ENCODE measurements around the gene DNPEP.
"Not testable (repeated sequence)": the region's sequence is repeated elsewhere in the genome, so short reads cannot be mapped to it uniquely, and the experiment has no call there.

The DNPEP gene

GRCh38 chr2:219399716-219400478, 12.2 kb upstream of the DNPEP start:
- Mint-ChIP-seq H3K4me1 (peaks cover 3% of the 10 kb centered on the region), H3K27me3 (peaks cover 14% of the 10 kb centered on the region), H3K9me3 (no peaks in the 10 kb centered on the region), H3K4me3 (no peak overlapping the region), H3K27ac (no peak overlapping the region), H3K36me3 (no peaks in the 10 kb centered on the region)
- no peak for DNase-seq (ENCODE audit: low spot score in 2 of 2)
- no peak for ATAC-seq (ENCODE audit: low read depth)

GRCh38 chr2:219398721-219399363, 11.1 kb upstream of the DNPEP start:
- Mint-ChIP-seq H3K27me3 (peaks cover 15% of the 10 kb centered on the region), H3K4me3 (no peak overlapping the region), H3K36me3 (peaks cover 2% of the 10 kb centered on the region), H3K4me1 (peaks cover 3% of the 10 kb centered on the region), H3K27ac (no peak overlapping the region), H3K9me3 (no peaks in the 10 kb centered on the region)
- DNase-seq (ENCODE audit: low spot score in 2 of 2) (no peak), ATAC-seq (ENCODE audit: low read depth) (no peak)

- Mint-ChIP-seq H3K27me3 (peaks cover 12% of the 10 kb centered on the region), H3K4me3 (no peak overlapping the region), H3K9me3 (no peaks in the 10 kb centered on the region), H3K4me1 (no peaks in the 10 kb centered on the region), H3K36me3 (peaks cover 2% of the 10 kb centered on the region), H3K27ac (no peak overlapping the region)
- ATAC-seq (ENCODE audit: low read depth) (no peak), DNase-seq (ENCODE audit: low spot score in 2 of 2) (no peak)
These were observed 9.2 kb upstream of the DNPEP start for GRCh38 chr2:219396863-219397457.

- DNase-seq (ENCODE audit: low spot score in 2 of 2), result no peak
- ATAC-seq (ENCODE audit: low read depth), result no peak
- Mint-ChIP-seq H3K27me3 (peaks cover 12% of the 10 kb centered on the region), H3K36me3 (peaks cover 2% of the 10 kb centered on the region), H3K9me3 (no peaks in the 10 kb centered on the region), H3K4me1 (no peaks in the 10 kb centered on the region), H3K4me3 (no peak overlapping the region), H3K27ac (no peak overlapping the region)
These were observed 7.9 kb upstream of the DNPEP start for GRCh38 chr2:219395609-219396008.

GRCh38 chr2:219395056-219395455, 7.3 kb upstream of the DNPEP start:
- not testable (repeated sequence) for H3K4me3 Mint-ChIP-seq; H3K27ac Mint-ChIP-seq; H3K4me1 Mint-ChIP-seq; H3K36me3 Mint-ChIP-seq; H3K9me3 Mint-ChIP-seq; ATAC-seq (ENCODE audit: low read depth); DNase-seq (ENCODE audit: low spot score in 2 of 2)
- peaks cover 12% of the 10 kb centered on the region for H3K27me3 Mint-ChIP-seq

GRCh38 chr2:219392754-219393153, 5.0 kb upstream of the DNPEP start:
- Mint-ChIP-seq H3K36me3 (peaks cover 2% of the 10 kb centered on the region), H3K9me3 (no peaks in the 10 kb centered on the region), H3K27me3 (peaks cover 12% of the 10 kb centered on the region), H3K4me1 (peaks cover 5% of the 10 kb centered on the region), H3K4me3 (no peak overlapping the region), H3K27ac (no peak overlapping the region)
- DNase-seq (ENCODE audit: low spot score in 2 of 2) (no peak), ATAC-seq (ENCODE audit: low read depth) (no peak)

GRCh38 chr2:219388907-219389156, 1.1 kb upstream of the DNPEP start:
- no peak for DNase-seq (ENCODE audit: low spot score in 2 of 2)
- Mint-ChIP-seq H3K27ac (peak overlapping the region; percentile 98), H3K27me3 (peaks cover 3% of the 10 kb centered on the region), H3K4me1 (peaks cover 11% of the 10 kb centered on the region), H3K9me3 (no peaks in the 10 kb centered on the region), H3K4me3 (peak overlapping the region; percentile 97), H3K36me3 (peaks cover 9% of the 10 kb centered on the region)
- no peak for ATAC-seq (ENCODE audit: low read depth)

GRCh38 chr2:219388121-219388906, 602 bp upstream of the DNPEP start:
- no peaks in the 10 kb centered on the region for H3K9me3 Mint-ChIP-seq
- H3K27ac Mint-ChIP-seq, result peak overlapping the region; percentile 98
- ATAC-seq (ENCODE audit: low read depth), result peak; percentile 75
- H3K36me3 Mint-ChIP-seq, result peaks cover 14% of the 10 kb centered on the region
- peak overlapping the region; percentile 97 for H3K4me3 Mint-ChIP-seq
- H3K4me1 Mint-ChIP-seq, result peaks cover 11% of the 10 kb centered on the region
- DNase-seq (ENCODE audit: low spot score in 2 of 2), result peak; percentile 98 to 100
- H3K27me3 Mint-ChIP-seq, result peaks cover 3% of the 10 kb centered on the region

- Mint-ChIP-seq H3K27me3 (no peaks in the 10 kb centered on the region), H3K4me1 (peaks cover 11% of the 10 kb centered on the region), H3K27ac (peak overlapping the region; percentile 98), H3K36me3 (peaks cover 24% of the 10 kb centered on the region), H3K4me3 (peak overlapping the region; percentile 97), H3K9me3 (no peaks in the 10 kb centered on the region)
- DNase-seq (ENCODE audit: low spot score in 2 of 2) (peak in 1 of 2 donors; percentile 28), ATAC-seq (ENCODE audit: low read depth) (no peak)
These were observed 1.0 kb downstream of the DNPEP start for GRCh38 chr2:219386532-219387280.

- Mint-ChIP-seq H3K36me3 (peaks cover 29% of the 10 kb centered on the region), H3K27me3 (no peaks in the 10 kb centered on the region), H3K4me1 (peaks cover 11% of the 10 kb centered on the region), H3K27ac (no peak overlapping the region), H3K4me3 (peak overlapping the region; percentile 39), H3K9me3 (no peaks in the 10 kb centered on the region)
- DNase-seq (ENCODE audit: low spot score in 2 of 2) (no peak), ATAC-seq (ENCODE audit: low read depth) (no peak)
These were observed 1.7 kb downstream of the DNPEP start for GRCh38 chr2:219385958-219386520.

GRCh38 chr2:219384859-219385258, 2.9 kb downstream of the DNPEP start:
- ATAC-seq (ENCODE audit: low read depth), result no peak
- Mint-ChIP-seq H3K9me3 (no peaks in the 10 kb centered on the region), H3K4me3 (no peak overlapping the region), H3K4me1 (peaks cover 11% of the 10 kb centered on the region), H3K27me3 (no peaks in the 10 kb centered on the region), H3K36me3 (peaks cover 33% of the 10 kb centered on the region), H3K27ac (no peak overlapping the region)
- no peak for DNase-seq (ENCODE audit: low spot score in 2 of 2)

GRCh38 chr2:219384083-219384713, 3.5 kb downstream of the DNPEP start:
- Mint-ChIP-seq H3K9me3 (no peaks in the 10 kb centered on the region), H3K4me3 (no peak overlapping the region), H3K36me3 (peaks cover 33% of the 10 kb centered on the region), H3K27me3 (no peaks in the 10 kb centered on the region), H3K27ac (no peak overlapping the region), H3K4me1 (peaks cover 11% of the 10 kb centered on the region)
- DNase-seq (ENCODE audit: low spot score in 2 of 2) (no peak), ATAC-seq (ENCODE audit: low read depth) (no peak)

- H3K27ac Mint-ChIP-seq, result no peak overlapping the region
- ATAC-seq (ENCODE audit: low read depth), result no peak
- H3K4me3 Mint-ChIP-seq, result no peak overlapping the region
- no peaks in the 10 kb centered on the region for H3K27me3 Mint-ChIP-seq
- peaks cover under 1% of the 10 kb centered on the region for H3K4me1 Mint-ChIP-seq
- no peaks in the 10 kb centered on the region for H3K9me3 Mint-ChIP-seq
- H3K36me3 Mint-ChIP-seq, result peaks cover 42% of the 10 kb centered on the region
- DNase-seq (ENCODE audit: low spot score in 2 of 2), result no peak
These were observed 6.3 kb downstream of the DNPEP start for GRCh38 chr2:219381448-219381847.

Measured in memory B cell (primary cell).